Activated T-cell treated with anti-CD3 and anti-CD28 coated beads, Interleukin-2, amount 50 U/mL, for 72 hours (primary cell): Measurements from ENCODE around the gene POGZ. TPM values are rescaled to one million over a fixed set of nuclear protein-coding genes. Genes with fewer than 3 reads are reported as not detected.

Experiments
- ATAC-seq, 2 donors: fragments of 150-1000 bp; cut with Tn5 transposase; replicated peaks in 1 of 2; 2 replicates each; pipeline ENCODE4 v1.10.0; 2021; ENCODE audit warnings: moderate library complexity in 2 of 2, mild to moderate bottlenecking in 1 of 2
- DNase-seq, 2 donors: peaks; one replicate each; pipeline ENCODE4 v3.0.0; 2021 to 2022; ENCODE audit warnings: mixed read lengths in 1 of 2
- H3K27ac Mint-ChIP-seq: one replicate; pipeline ENCODE4 v1.8.0; 2022; ENCODE audit warnings: mild to moderate bottlenecking, moderate library complexity, mixed read lengths
- H3K27me3 Mint-ChIP-seq: one replicate; pipeline ENCODE4 v1.8.0; 2022; ENCODE audit warnings: low read depth, mixed read lengths
- H3K36me3 Mint-ChIP-seq, 2 donors: one replicate each; pipeline ENCODE4 v1.8.0; 2022; ENCODE audit warnings: mixed read lengths in 2 of 2, mild to moderate bottlenecking in 1 of 2; ENCODE audit not compliant: insufficient read depth in 2 of 2
- H3K4me1 Mint-ChIP-seq: one replicate; pipeline ENCODE4 v1.8.0; 2022; ENCODE audit warnings: low read depth, mixed read lengths
- H3K4me3 Mint-ChIP-seq, 2 donors: one replicate each; pipeline ENCODE4 v1.8.0; 2022; ENCODE audit warnings: mild to moderate bottlenecking in 2 of 2, mixed read lengths in 2 of 2, moderate library complexity in 2 of 2
- H3K9me3 Mint-ChIP-seq, 2 donors: one replicate each; pipeline ENCODE4 v1.8.0; 2022; ENCODE audit warnings: mixed read lengths in 2 of 2
- total RNA-seq, 2 donors: library from RNA; stranded (reverse); gene quantifications; one replicate each; pipeline ENCODE4 v1.2.3, GENCODE V29; 2022

POGZ gene
- total RNA-seq, 2 donors from 2014 or later, result 116 to 140 TPM

- Mint-ChIP-seq H3K36me3 (no peaks in the 10 kb centered on the region), H3K27ac (no peak overlapping the region), H3K4me1 (peaks cover 17% of the 10 kb centered on the region), H3K9me3 (no peaks in the 10 kb centered on the region), H3K4me3 (no peak overlapping the region), H3K27me3 (no peaks in the 10 kb centered on the region)
- ATAC-seq (no peak), DNase-seq (no peak)
These were observed 33.7 kb upstream of the POGZ start for GRCh38 chr1:151493042-151493441.

- Mint-ChIP-seq H3K9me3 (no peaks in the 10 kb centered on the region), H3K27ac (no peak overlapping the region), H3K27me3 (no peaks in the 10 kb centered on the region), H3K4me1 (peaks cover 17% of the 10 kb centered on the region), H3K36me3 (no peaks in the 10 kb centered on the region), H3K4me3 (no peak overlapping the region)
- no peak for DNase-seq
- ATAC-seq, result no peak
These were observed 32.8 kb upstream of the POGZ start for GRCh38 chr1:151492120-151492519.

GRCh38 chr1:151491641-151492040 is 32.3 kb upstream of the POGZ start:
- Mint-ChIP-seq H3K9me3 (no peaks in the 10 kb centered on the region), H3K27ac (no peak overlapping the region), H3K27me3 (no peaks in the 10 kb centered on the region), H3K4me1 (peaks cover 17% of the 10 kb centered on the region), H3K36me3 (no peaks in the 10 kb centered on the region), H3K4me3 (no peak overlapping the region)
- ATAC-seq (no peak), DNase-seq (no peak)

- H3K4me3 Mint-ChIP-seq, result no peak overlapping the region
- H3K27me3 Mint-ChIP-seq, result no peaks in the 10 kb centered on the region
- no peak for DNase-seq
- no peak overlapping the region for H3K27ac Mint-ChIP-seq
- peaks cover 0 to 2% of the 10 kb centered on the region in 2 donors for H3K9me3 Mint-ChIP-seq
- no peaks in the 10 kb centered on the region for H3K36me3 Mint-ChIP-seq
- no peak for ATAC-seq
- no peaks in the 10 kb centered on the region for H3K4me1 Mint-ChIP-seq
These were observed 27.3 kb upstream of the POGZ start for GRCh38 chr1:151486557-151486956.

GRCh38 chr1:151485685-151486255 is 26.5 kb upstream of the POGZ start:
- Mint-ChIP-seq H3K9me3 (peaks cover 0 to 2% of the 10 kb centered on the region in 2 donors), H3K4me1 (no peaks in the 10 kb centered on the region), H3K4me3 (no peak overlapping the region), H3K27me3 (no peaks in the 10 kb centered on the region), H3K27ac (no peak overlapping the region), H3K36me3 (no peaks in the 10 kb centered on the region)
- DNase-seq, result no peak
- ATAC-seq, result no peak

GRCh38 chr1:151482017-151482416 is 22.7 kb upstream of the POGZ start:
- ATAC-seq (no peak), DNase-seq (no peak)
- no peaks in the 10 kb centered on the region for H3K27me3 Mint-ChIP-seq
- H3K27ac Mint-ChIP-seq, result no peak overlapping the region
- H3K36me3 Mint-ChIP-seq, result no peaks in the 10 kb centered on the region
- H3K4me1 Mint-ChIP-seq, result no peaks in the 10 kb centered on the region
- H3K9me3 Mint-ChIP-seq, result peaks cover 1 to 2% of the 10 kb centered on the region in 2 donors
- H3K4me3 Mint-ChIP-seq, result no peak overlapping the region

- DNase-seq (no peak), ATAC-seq (no peak)
- Mint-ChIP-seq H3K4me1 (peaks cover 13% of the 10 kb centered on the region), H3K4me3 (no peak overlapping the region), H3K27ac (no peak overlapping the region), H3K36me3 (no peaks in the 10 kb centered on the region), H3K9me3 (peaks cover 1 to 2% of the 10 kb centered on the region in 2 donors), H3K27me3 (no peaks in the 10 kb centered on the region)
These were observed 20.2 kb upstream of the POGZ start for GRCh38 chr1:151479462-151479861.

GRCh38 chr1:151478923-151479322 is 19.6 kb upstream of the POGZ start:
- DNase-seq, result no peak

GRCh38 chr1:151478140-151478812 is 19.0 kb upstream of the POGZ start:
- Mint-ChIP-seq H3K36me3 (no peaks in the 10 kb centered on the region), H3K4me3 (no peak overlapping the region), H3K27ac (no peak overlapping the region), H3K9me3 (peaks cover 1 to 2% of the 10 kb centered on the region in 2 donors), H3K4me1 (peaks cover 23% of the 10 kb centered on the region), H3K27me3 (no peaks in the 10 kb centered on the region)
- no peak for ATAC-seq
- no peak for DNase-seq

More at GRCh38 chr1:151478923-151479322, 19.6 kb upstream of the POGZ start:
- no peak for ATAC-seq
- Mint-ChIP-seq H3K27me3 (no peaks in the 10 kb centered on the region), H3K27ac (no peak overlapping the region), H3K9me3 (peaks cover 1 to 2% of the 10 kb centered on the region in 2 donors), H3K36me3 (no peaks in the 10 kb centered on the region), H3K4me3 (no peak overlapping the region), H3K4me1 (peaks cover 17% of the 10 kb centered on the region)

GRCh38 chr1:151477066-151477465 is 17.8 kb upstream of the POGZ start:
- Mint-ChIP-seq H3K4me1 (peaks cover 33% of the 10 kb centered on the region), H3K9me3 (peaks cover 1 to 2% of the 10 kb centered on the region in 2 donors), H3K36me3 (no peaks in the 10 kb centered on the region), H3K27ac (no peak overlapping the region), H3K4me3 (no peak overlapping the region), H3K27me3 (no peaks in the 10 kb centered on the region)
- DNase-seq, result no peak
- no peak for ATAC-seq

- Mint-ChIP-seq H3K27ac (no peak overlapping the region), H3K36me3 (no peaks in the 10 kb centered on the region), H3K27me3 (no peaks in the 10 kb centered on the region), H3K4me1 (peaks cover 33% of the 10 kb centered on the region), H3K9me3 (peaks cover 0 to 1% of the 10 kb centered on the region in 2 donors), H3K4me3 (no peak overlapping the region)
- DNase-seq, result no peak
- ATAC-seq, result no peak
These were observed 16.8 kb upstream of the POGZ start for GRCh38 chr1:151476083-151476482.

- H3K36me3 Mint-ChIP-seq, result no peaks in the 10 kb centered on the region
- ATAC-seq, result peak; percentile 98 to 99
- no peak overlapping the region for H3K27ac Mint-ChIP-seq
- no peaks in the 10 kb centered on the region for H3K27me3 Mint-ChIP-seq
- H3K4me1 Mint-ChIP-seq, result peaks cover 33% of the 10 kb centered on the region
- peak; percentile 47 to 54 for DNase-seq
- no peaks in the 10 kb centered on the region for H3K9me3 Mint-ChIP-seq
- H3K4me3 Mint-ChIP-seq, result peak overlapping the region in 1 of 2 donors; percentile 4
These were observed 15.9 kb upstream of the POGZ start for GRCh38 chr1:151475175-151475574.

- Mint-ChIP-seq H3K4me1 (peaks cover 33% of the 10 kb centered on the region), H3K9me3 (no peaks in the 10 kb centered on the region), H3K27me3 (no peaks in the 10 kb centered on the region), H3K27ac (no peak overlapping the region), H3K4me3 (peak overlapping the region in 1 of 2 donors; percentile 4), H3K36me3 (no peaks in the 10 kb centered on the region)
- ATAC-seq, result no peak
- no peak for DNase-seq
These were observed 15.5 kb upstream of the POGZ start for GRCh38 chr1:151474745-151475144.
